Astrocyte of the spinal cord (primary cell): ENCODE results near the gene HOXB9.

Experiments
- DNase-seq: peaks from one replicate; pipeline ENCODE4 v3.0.0; 2011; ENCODE audit warnings: low read depth, low spot score
- H3K4me3 ChIP-seq: 2 replicates; pipeline ENCODE4 v1.5.1; 2011; ENCODE audit warnings: low read depth, mild to moderate bottlenecking, low read length, moderate library complexity
- in situ Hi-C: cut with HindIII; loops from 2 replicates; pipeline ENCODE4 v1.10.0; 2017; ENCODE audit warnings: low sequenced_read_pairs
- TF ChIP-seq, protein P1 (sequence below): IDR thresholded peaks from 2 replicates; pipeline ENCODE4 v1.5.1; 2012; ENCODE audit warnings: low read depth, mild to moderate bottlenecking, low read length, inconsistent platforms

Gene HOXB9

DNA sequence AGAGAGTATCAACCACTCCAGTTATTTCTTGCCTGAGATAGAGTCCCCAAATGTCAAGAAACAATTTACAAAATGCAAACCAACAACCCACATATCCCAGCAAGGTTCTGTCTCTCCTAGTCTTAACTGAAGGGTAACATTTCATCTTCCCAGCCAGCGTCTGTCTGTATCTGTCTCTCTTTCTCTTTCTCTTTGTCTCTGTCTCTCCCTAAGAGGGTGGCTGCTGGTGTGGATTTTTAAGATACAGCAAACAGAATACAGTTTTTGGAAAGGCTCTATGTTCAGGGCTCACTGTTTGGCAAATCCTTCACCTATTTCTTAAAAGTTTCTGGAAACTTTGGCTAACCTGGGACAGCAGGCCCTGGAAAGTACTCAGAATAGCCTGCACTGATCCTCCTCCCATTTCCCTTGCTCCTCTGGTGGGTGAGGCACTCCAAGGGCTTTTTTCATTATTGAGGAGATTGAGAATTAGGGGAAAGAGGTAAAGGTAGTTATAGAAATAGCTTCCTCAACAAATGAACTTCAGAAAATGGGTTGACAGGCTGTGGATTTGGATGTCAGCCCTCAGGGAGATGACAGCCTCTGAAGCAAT lies 54.2 kb downstream of the HOXB9 start:
- H3K4me3 ChIP-seq: peak overlapping the region; percentile 77
- no peak for DNase-seq
- in situ Hi-C loops: no loop called here
- TF ChIP-seq, protein P1, sequence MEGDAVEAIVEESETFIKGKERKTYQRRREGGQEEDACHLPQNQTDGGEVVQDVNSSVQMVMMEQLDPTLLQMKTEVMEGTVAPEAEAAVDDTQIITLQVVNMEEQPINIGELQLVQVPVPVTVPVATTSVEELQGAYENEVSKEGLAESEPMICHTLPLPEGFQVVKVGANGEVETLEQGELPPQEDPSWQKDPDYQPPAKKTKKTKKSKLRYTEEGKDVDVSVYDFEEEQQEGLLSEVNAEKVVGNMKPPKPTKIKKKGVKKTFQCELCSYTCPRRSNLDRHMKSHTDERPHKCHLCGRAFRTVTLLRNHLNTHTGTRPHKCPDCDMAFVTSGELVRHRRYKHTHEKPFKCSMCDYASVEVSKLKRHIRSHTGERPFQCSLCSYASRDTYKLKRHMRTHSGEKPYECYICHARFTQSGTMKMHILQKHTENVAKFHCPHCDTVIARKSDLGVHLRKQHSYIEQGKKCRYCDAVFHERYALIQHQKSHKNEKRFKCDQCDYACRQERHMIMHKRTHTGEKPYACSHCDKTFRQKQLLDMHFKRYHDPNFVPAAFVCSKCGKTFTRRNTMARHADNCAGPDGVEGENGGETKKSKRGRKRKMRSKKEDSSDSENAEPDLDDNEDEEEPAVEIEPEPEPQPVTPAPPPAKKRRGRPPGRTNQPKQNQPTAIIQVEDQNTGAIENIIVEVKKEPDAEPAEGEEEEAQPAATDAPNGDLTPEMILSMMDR: no peak
